OCI-LY3 (cell line): ENCODE measurements around the gene RPL21.
"Not testable (repeated sequence)": the region's sequence is repeated elsewhere in the genome, so short reads cannot be mapped to it uniquely, and the experiment has no call there.

Experiments used
- H2AFZ ChIP-seq: fragments of 200-600, 300-600 bp; shearing (Covaris generic); 2 replicates; pipeline ENCODE4 v1.6.0; 2014; ENCODE audit warnings: antibody characterized with exemption, low read depth, low read length
- H3K27ac ChIP-seq: fragments of 200-600, 300-600 bp; sonication (generic); 2 replicates; pipeline ENCODE4 v1.5.1; 2014; ENCODE audit warnings: mild to moderate bottlenecking, low read length, moderate library complexity, mixed read lengths
- H3K27me3 ChIP-seq: fragments of 200-600, 300-600 bp; sonication (generic); 2 replicates; pipeline ENCODE4 v1.6.1; 2014; ENCODE audit warnings: low read depth, low read length, mixed read lengths
- H3K36me3 ChIP-seq: fragments of 200-600, 300-600 bp; sonication (generic); replicated peaks from 2 replicates; pipeline ENCODE3; 2014; ENCODE audit warnings: low read depth, low read length, mixed read lengths
- H3K4me1 ChIP-seq: fragments of 300-600, 200-600 bp; sonication (generic); 2 replicates; pipeline ENCODE4 v1.6.1; 2014; ENCODE audit warnings: low read length, mixed read lengths
- H3K4me2 ChIP-seq: fragments of 200-600, 300-600 bp; sonication (generic); 2 replicates; pipeline ENCODE4 v1.6.1; 2014; ENCODE audit warnings: low read length, mixed read lengths
- H3K4me3 ChIP-seq: fragments of 300-600, 200-600 bp; sonication (generic); 2 replicates; pipeline ENCODE4 v1.5.1; 2014; ENCODE audit warnings: antibody characterized with exemption, mild to moderate bottlenecking, low read length, moderate library complexity
- H3K79me2 ChIP-seq: fragments of 300-600, 200-600 bp; shearing (Covaris generic); 2 replicates; pipeline ENCODE4 v1.6.1; 2014; ENCODE audit warnings: mild to moderate bottlenecking, low read length, mixed read lengths
- H3K9ac ChIP-seq: fragments of 300-600, 200-600 bp; shearing (Covaris generic); 2 replicates; pipeline ENCODE4 v1.6.0; 2014; ENCODE audit warnings: mild to moderate bottlenecking, low read length, moderate library complexity
- H3K9me3 ChIP-seq: fragments of 200-600, 300-600 bp; shearing (Covaris generic); 2 replicates; pipeline ENCODE4 v1.6.1; 2014; ENCODE audit warnings: low read length, mixed read lengths; ENCODE audit not compliant: insufficient read depth
- H4K20me1 ChIP-seq: fragments of 200-600, 300-600 bp; sonication (generic); 2 replicates; pipeline ENCODE4 v1.6.1; 2016; ENCODE audit warnings: low read length, mixed read lengths; ENCODE audit not compliant: insufficient read depth
- CTCF ChIP-seq: fragments of 200-600, 300-600 bp; sonication (generic); IDR thresholded peaks from 2 replicates; pipeline ENCODE4 v1.5.1; 2014; ENCODE audit warnings: antibody characterized with exemption, low read length, low read depth
- EZH2phosphoT487 ChIP-seq: fragments of 200-600 bp; shearing (Covaris generic); IDR thresholded peaks from 2 replicates; pipeline ENCODE4 v1.6.1; 2018; ENCODE audit warnings: antibody characterized with exemption, mixed run types, low read depth

Gene RPL21

DNA sequence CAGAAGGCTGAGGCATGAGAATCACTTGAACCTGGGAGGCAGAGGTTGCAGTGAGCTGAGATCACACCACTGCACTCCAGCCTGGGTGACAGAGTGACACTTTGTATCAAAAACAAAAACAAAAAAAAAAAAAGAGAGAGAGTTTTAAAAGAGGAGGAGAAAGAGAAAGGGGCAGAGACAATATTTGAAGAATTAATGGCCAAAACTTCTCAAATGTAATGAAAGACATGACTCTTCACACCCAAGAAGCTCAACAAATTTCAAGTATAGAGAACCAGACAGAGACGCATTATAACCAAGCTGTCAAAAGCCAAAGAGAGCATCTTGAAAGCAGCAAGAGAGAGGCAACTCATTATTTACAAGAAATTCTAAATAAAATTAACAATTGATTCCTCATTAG lies 42.8 kb upstream of the RPL21 start:
- Histone ChIP-seq H2AFZ (no peak overlapping the region), H3K9me3 (no peaks in the 10 kb centered on the region), H3K4me3 (no peak overlapping the region), H3K36me3 (no peaks in the 10 kb centered on the region), H3K4me2 (no peak overlapping the region), H3K27me3 (0 out of 2 replicates have a peak, but pooled peaks cover 3% of the 10 kb centered on the region), H4K20me1 (no peaks in the 10 kb centered on the region), H3K27ac (no peak overlapping the region), H3K4me1 (no peaks in the 10 kb centered on the region), H3K79me2 (no peaks in the 10 kb centered on the region), H3K9ac (no peak overlapping the region)
- TF ChIP-seq CTCF (no peak), EZH2phosphoT487 (no peak)

GRCh38 chr13:27211271-27211670 lies 40.1 kb upstream of the RPL21 start:
- Histone ChIP-seq H3K27ac (no peak overlapping the region), H2AFZ (no peak overlapping the region), H3K9me3 (no peaks in the 10 kb centered on the region), H3K4me1 (no peaks in the 10 kb centered on the region), H3K36me3 (no peaks in the 10 kb centered on the region), H3K27me3 (no peaks in the 10 kb centered on the region), H3K79me2 (no peaks in the 10 kb centered on the region), H3K4me3 (no peak overlapping the region), H3K9ac (no peak overlapping the region), H4K20me1 (no peaks in the 10 kb centered on the region), H3K4me2 (no peak overlapping the region)
- TF ChIP-seq EZH2phosphoT487, result no peak

DNA sequence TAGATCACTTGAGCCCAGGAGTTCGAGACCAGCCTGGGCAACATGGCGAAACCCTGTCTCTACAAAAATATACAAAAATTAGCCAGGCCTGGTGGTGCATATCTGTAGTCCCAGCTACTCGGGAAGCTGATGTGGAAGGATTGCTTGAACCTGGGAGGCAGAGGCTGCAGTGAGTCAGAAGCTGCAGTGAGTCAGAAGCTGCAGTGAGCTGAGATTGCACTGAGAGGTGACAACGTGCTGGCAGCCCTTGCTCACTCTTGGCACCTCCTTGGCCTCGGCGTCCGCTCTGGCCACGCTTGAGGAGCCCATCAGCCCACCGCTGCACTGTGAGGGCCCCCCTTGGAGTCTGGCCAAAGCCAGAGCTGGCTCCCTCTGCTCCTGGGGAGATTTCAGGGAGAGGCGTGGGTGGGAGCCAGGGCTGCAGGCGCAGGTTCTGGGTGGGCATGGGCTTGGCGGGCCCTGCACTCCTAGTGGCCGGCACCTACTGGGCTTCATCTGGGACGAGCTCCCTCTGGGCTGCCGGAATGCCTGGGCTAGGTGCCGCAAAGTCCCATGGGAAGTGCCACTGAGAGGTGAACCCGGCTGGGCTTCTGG lies 39.5 kb upstream of the RPL21 start:
- Histone ChIP-seq H3K79me2 (no peaks in the 10 kb centered on the region), H3K9me3 (no peaks in the 10 kb centered on the region), H3K27ac (no peak overlapping the region), H3K36me3 (no peaks in the 10 kb centered on the region), H4K20me1 (no peaks in the 10 kb centered on the region), H2AFZ (no peak overlapping the region), H3K9ac (no peak overlapping the region), H3K4me2 (no peak overlapping the region), H3K4me3 (no peak overlapping the region), H3K27me3 (no peaks in the 10 kb centered on the region), H3K4me1 (no peaks in the 10 kb centered on the region)
- TF ChIP-seq EZH2phosphoT487, result no peak
- TF ChIP-seq CTCF, result no peak

- H3K4me1 ChIP-seq, H4K20me1 ChIP-seq, H2AFZ ChIP-seq, H3K79me2 ChIP-seq, H3K9ac ChIP-seq, H3K36me3 ChIP-seq, H3K4me2 ChIP-seq, H3K9me3 ChIP-seq, H3K27ac ChIP-seq, H3K4me3 ChIP-seq, H3K27me3 ChIP-seq: not testable (repeated sequence)
Observed at GRCh38 chr13:27213386-27213785, 38.0 kb upstream of the RPL21 start.

DNA sequence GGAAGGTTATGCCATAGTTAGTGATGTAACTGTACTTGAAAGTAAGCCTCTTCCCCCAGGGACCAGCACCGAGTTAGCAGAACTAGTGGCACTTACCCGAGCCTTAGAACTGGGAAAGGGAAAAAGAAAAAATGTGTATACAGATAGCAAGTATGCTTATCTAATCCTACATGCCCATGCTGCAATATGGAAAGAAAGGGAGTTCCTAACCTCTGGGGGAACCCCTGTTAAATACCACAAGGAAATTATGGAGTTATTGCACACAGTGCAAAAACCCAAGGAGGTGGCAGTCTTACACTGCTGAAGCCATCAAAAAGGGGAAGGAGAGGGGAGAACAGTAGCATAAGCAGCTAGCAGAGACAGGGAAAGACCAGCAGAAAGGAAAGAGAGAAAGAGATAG lies 33.6 kb upstream of the RPL21 start:
- H3K9ac ChIP-seq, H3K27ac ChIP-seq, H3K9me3 ChIP-seq, H3K36me3 ChIP-seq, H3K79me2 ChIP-seq, H3K4me2 ChIP-seq, H4K20me1 ChIP-seq, H2AFZ ChIP-seq, H3K27me3 ChIP-seq, H3K4me3 ChIP-seq, H3K4me1 ChIP-seq: not testable (repeated sequence)

- H3K4me3 ChIP-seq, H3K36me3 ChIP-seq, H3K4me1 ChIP-seq, H3K4me2 ChIP-seq, H4K20me1 ChIP-seq, H3K27me3 ChIP-seq, H2AFZ ChIP-seq, H3K9me3 ChIP-seq, H3K79me2 ChIP-seq, H3K27ac ChIP-seq, H3K9ac ChIP-seq: not testable (repeated sequence)
Observed at GRCh38 chr13:27218861-27219260, 32.5 kb upstream of the RPL21 start.
